ENCODE measurements around the gene FOXF1. TPM values are rescaled to one million over a fixed set of nuclear protein-coding genes. Genes with fewer than 3 reads are reported as not detected.

FOXF1 gene
- total RNA-seq, 3 donors from 2014 or later = 6.9 to 85.8 (median 9.9) TPM

DNA sequence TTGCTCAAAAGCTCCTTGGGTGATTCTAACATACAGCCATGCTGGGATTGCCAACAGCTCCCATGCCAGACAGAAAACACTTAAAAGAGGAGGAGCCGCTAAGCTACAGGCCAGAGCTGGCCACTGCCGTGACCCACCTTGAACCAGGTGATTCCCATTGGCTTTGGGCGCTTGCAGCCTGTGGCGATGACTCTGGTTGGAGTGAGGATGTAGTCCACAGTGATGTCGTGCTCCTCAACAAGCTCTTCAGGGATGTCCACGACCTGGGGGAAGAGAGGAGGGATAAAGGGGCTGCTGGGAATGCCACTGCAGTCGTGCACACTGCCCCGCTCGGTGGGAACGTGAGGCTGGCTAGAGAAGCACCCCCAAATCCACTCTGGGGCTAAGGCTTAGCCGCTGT is 31.2 kb downstream of the FOXF1 start:
- intact Hi-C loops (cut with DNase I, micrococcal nuclease) = no loop called here
- Histone ChIP-seq H3K36me3 (ENCODE audit: low read depth) (peaks cover 3% of the 10 kb centered on the region), H3K9me3 (no peaks in the 10 kb centered on the region), H3K4me1 (ENCODE audit: low read depth) (no peaks in the 10 kb centered on the region), H3K4me3 (no peak overlapping the region)
- no peak for DNase-seq
- no peak for ATAC-seq
- TF ChIP-seq, protein P1, sequence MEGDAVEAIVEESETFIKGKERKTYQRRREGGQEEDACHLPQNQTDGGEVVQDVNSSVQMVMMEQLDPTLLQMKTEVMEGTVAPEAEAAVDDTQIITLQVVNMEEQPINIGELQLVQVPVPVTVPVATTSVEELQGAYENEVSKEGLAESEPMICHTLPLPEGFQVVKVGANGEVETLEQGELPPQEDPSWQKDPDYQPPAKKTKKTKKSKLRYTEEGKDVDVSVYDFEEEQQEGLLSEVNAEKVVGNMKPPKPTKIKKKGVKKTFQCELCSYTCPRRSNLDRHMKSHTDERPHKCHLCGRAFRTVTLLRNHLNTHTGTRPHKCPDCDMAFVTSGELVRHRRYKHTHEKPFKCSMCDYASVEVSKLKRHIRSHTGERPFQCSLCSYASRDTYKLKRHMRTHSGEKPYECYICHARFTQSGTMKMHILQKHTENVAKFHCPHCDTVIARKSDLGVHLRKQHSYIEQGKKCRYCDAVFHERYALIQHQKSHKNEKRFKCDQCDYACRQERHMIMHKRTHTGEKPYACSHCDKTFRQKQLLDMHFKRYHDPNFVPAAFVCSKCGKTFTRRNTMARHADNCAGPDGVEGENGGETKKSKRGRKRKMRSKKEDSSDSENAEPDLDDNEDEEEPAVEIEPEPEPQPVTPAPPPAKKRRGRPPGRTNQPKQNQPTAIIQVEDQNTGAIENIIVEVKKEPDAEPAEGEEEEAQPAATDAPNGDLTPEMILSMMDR (IDR thresholded peaks at IDR 0.05) = no peak

GRCh38 chr16:86542756-86543750 is 32.7 kb downstream of the FOXF1 start:
- Histone ChIP-seq H3K4me1 (ENCODE audit: low read depth) (no peaks in the 10 kb centered on the region), H3K4me3 (no peak overlapping the region), H3K9me3 (no peaks in the 10 kb centered on the region), H3K36me3 (ENCODE audit: low read depth) (peaks cover 3% of the 10 kb centered on the region)
- ATAC-seq (no peak), DNase-seq (no peak)
- TF ChIP-seq, protein P1 (IDR thresholded peaks at IDR 0.05) = no peak
- intact Hi-C loops (cut with DNase I, micrococcal nuclease) = no loop called here

DNA sequence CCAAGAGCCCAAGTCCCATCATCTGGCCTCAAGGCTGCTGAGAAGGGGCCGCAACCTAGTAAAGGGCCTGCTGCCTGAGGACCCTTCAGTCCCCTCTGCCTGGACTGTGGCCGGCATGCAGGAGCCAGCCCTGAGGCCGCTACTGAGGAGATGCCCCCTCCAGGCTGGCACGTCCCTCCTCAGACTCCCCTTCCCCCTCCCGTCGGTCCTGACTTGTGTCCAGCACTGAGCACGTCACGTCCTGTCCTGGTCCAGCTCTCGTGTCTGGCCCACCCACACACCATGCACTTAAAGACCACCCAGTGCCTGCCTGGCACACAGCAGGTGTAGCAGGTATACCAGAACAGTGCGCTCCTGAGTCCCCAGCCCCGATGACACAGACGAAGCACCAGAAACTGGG is 35.2 kb downstream of the FOXF1 start:
- TF ChIP-seq, protein P1 (IDR thresholded peaks at IDR 0.05) = no peak
- Histone ChIP-seq H3K4me3 (no peak overlapping the region), H3K4me1 (ENCODE audit: low read depth) (no peaks in the 10 kb centered on the region), H3K9me3 (no peaks in the 10 kb centered on the region), H3K36me3 (ENCODE audit: low read depth) (peaks cover 3% of the 10 kb centered on the region)
- DNase-seq = no peak
- intact Hi-C loops (cut with DNase I, micrococcal nuclease) = no loop called here
- no peak for ATAC-seq

- no peaks in the 10 kb centered on the region for H3K4me1 ChIP-seq (ENCODE audit: low read depth)
- ATAC-seq = no peak
- no peak for DNase-seq
- H3K9me3 ChIP-seq = no peaks in the 10 kb centered on the region
- H3K36me3 ChIP-seq (ENCODE audit: low read depth) = peaks cover 3% of the 10 kb centered on the region
- H3K4me3 ChIP-seq = no peak overlapping the region
- intact Hi-C loops (cut with DNase I, micrococcal nuclease) = no loop called here
- TF ChIP-seq, protein P1 (IDR thresholded peaks at IDR 0.05) = no peak
Measured at GRCh38 chr16:86545954-86546637, 35.8 kb downstream of the FOXF1 start.

DNA sequence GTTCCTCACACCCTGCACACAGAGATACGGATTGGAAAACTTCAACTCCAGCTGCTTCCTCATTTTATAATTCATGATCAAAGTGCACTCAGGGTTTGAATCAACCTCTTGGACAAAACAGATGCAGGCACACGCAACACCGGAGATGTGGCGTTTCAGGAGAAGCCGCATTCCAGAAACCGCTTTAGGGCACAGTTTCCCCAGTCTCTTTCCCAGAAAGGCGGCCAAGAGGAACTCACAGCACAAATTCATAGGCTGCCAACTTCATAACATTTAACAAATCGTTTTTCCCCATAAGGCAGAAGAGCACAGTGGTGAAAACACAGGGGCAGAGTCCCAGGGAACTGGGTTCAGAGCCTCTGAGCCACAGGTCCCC is 36.3 kb downstream of the FOXF1 start:
- no peak for DNase-seq
- Histone ChIP-seq H3K36me3 (ENCODE audit: low read depth) (peaks cover under 1% of the 10 kb centered on the region), H3K4me1 (ENCODE audit: low read depth) (no peaks in the 10 kb centered on the region), H3K4me3 (no peak overlapping the region), H3K9me3 (no peaks in the 10 kb centered on the region)
- intact Hi-C loops (cut with DNase I, micrococcal nuclease) = no loop called here
- TF ChIP-seq, protein P1 (IDR thresholded peaks at IDR 0.05) = no peak
- no peak for ATAC-seq
